Measurements from ENCODE around the gene EFCAB5.

DNA sequence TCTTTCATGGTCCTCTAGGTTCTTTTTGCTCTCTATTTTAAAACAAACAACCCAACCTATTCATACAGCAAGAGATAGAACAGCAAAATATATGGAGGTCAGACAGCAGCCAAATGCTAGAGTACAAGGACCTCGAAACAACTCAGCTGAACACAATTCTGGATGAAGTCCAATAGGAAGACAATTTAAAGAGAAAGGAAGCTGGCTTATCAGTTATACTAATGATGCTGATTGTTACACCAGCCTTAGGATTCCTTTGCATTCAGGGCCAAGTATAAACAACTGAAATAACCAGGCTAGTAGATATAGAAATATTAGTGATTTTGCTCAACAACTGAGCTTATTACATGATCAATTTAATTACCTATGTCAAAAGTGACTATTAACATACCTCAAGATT is 13.9 kb upstream of the EFCAB5 start:
- TF ChIP-seq POLR2A (IDR thresholded peaks at IDR 0.05; ENCODE audit: extremely low read depth, insufficient read length) (no peak), MAX (IDR thresholded peaks at IDR 0.05; ENCODE audit: low read depth, low read length) (no peak)
- TF ChIP-seq, protein P1, sequence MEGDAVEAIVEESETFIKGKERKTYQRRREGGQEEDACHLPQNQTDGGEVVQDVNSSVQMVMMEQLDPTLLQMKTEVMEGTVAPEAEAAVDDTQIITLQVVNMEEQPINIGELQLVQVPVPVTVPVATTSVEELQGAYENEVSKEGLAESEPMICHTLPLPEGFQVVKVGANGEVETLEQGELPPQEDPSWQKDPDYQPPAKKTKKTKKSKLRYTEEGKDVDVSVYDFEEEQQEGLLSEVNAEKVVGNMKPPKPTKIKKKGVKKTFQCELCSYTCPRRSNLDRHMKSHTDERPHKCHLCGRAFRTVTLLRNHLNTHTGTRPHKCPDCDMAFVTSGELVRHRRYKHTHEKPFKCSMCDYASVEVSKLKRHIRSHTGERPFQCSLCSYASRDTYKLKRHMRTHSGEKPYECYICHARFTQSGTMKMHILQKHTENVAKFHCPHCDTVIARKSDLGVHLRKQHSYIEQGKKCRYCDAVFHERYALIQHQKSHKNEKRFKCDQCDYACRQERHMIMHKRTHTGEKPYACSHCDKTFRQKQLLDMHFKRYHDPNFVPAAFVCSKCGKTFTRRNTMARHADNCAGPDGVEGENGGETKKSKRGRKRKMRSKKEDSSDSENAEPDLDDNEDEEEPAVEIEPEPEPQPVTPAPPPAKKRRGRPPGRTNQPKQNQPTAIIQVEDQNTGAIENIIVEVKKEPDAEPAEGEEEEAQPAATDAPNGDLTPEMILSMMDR (IDR thresholded peaks at IDR 0.05; ENCODE audit: low read depth, low read length) = no peak

All from NB4 (cell line).